ENCODE results near the gene ADAP2. TPM values are rescaled to one million over a fixed set of nuclear protein-coding genes. Genes with fewer than 3 reads are reported as not detected.
"Not testable (repeated sequence)": the region's sequence is repeated elsewhere in the genome, so short reads cannot be mapped to it uniquely, and the experiment has no call there.

Gene ADAP2
- total RNA-seq, 1 experiment from 2014 or later: 6.9 TPM

DNA sequence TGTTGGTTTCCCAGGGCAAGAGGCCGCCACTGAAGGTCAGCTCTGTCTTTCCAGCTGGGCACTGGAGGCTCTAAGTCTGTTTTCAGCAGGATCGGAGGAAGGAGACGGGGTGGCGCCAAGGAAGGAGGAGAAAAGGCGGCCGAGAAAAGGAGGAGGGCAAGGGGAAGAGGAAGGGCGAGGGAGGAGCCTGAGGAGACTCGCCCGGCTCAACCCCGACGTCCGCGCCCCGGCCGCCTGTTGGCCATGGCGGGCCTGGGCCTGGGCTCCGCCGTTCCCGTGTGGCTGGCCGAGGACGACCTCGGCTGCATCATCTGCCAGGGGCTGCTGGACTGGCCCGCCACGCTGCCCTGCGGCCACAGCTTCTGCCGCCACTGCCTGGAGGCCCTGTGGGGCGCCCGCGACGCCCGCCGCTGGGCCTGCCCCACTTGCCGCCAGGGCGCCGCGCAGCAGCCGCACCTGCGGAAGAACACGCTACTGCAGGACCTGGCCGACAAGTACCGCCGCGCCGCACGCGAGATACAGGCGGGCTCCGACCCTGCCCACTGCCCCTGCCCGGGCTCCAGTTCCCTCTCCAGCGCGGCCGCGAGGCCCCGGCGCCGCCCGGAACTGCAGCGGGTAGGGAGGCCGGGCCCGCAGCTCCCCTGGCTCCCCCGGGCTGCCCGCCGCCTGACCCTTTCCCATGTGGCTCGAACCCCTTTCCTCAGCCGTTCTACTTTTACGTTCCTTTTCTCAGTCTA, 49.3 kb downstream of the ADAP2 start, which contains the start of gene RNF135:
RNF135 (plus strand) TSS at position 209 of the 737 bp plus-strand sequence; CDS start at position 244, 35 bp downstream.
- peak; percentile 91 for DNase-seq (ENCODE audit: low read depth)

DNA sequence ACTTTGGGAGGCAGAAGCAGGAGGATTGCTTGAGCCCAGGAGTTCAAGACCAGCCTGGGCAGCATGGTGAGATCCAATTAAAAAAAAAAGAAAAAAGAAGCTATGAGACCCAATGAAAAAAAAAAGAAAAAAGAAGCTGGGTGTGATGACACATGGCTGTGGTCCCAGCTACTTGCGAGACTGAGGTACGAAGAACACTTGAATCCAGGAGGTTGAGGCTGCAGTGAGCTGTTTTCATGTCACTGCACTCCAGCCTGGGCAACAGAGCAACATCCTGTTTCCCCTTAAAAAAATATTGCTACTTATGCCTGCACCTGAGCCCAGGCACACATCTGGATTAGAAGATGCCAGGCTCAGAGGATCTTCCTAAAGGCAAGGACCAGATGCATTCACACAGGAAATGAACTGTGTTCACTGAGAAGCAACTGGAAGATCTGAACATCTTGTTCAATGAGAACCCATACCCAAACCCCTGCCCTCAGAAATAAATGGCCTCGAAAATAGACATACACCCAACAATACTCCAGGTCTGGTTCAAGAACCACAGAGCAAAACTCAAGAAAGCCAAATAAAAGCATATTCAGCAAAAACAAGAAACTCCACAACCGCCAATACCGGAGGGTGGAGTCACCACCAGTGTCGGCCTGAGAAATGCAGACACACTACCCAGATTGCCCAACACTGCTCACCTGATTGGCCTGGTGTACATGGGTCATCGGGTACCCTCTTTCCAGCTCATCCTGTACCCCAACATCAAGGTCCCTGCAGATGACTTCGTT, 53.5 kb downstream of the ADAP2 start:
- no peak for DNase-seq (ENCODE audit: low read depth)

DNA sequence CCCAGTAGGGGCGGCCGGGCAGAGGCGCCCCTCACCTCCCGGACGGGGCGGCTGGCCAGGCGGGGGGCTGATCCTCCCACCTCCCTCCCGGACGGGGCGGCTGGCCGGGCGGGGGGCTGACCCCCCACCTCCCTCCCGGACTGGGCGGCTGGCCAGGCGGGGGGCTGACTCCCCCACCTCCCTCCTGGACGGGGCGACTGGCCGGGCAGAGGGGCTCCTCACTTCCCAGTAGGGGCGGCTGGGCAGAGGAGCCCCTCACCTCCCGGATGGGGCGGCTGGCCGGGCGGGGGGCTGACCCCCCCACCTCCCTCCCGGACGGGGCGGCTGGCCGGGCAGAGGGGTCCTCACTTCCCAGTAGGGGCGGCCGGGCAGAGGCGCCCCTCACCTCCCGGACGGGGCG, 58.2 kb downstream of the ADAP2 start:
- not testable (repeated sequence) for DNase-seq (ENCODE audit: low read depth)

DNA sequence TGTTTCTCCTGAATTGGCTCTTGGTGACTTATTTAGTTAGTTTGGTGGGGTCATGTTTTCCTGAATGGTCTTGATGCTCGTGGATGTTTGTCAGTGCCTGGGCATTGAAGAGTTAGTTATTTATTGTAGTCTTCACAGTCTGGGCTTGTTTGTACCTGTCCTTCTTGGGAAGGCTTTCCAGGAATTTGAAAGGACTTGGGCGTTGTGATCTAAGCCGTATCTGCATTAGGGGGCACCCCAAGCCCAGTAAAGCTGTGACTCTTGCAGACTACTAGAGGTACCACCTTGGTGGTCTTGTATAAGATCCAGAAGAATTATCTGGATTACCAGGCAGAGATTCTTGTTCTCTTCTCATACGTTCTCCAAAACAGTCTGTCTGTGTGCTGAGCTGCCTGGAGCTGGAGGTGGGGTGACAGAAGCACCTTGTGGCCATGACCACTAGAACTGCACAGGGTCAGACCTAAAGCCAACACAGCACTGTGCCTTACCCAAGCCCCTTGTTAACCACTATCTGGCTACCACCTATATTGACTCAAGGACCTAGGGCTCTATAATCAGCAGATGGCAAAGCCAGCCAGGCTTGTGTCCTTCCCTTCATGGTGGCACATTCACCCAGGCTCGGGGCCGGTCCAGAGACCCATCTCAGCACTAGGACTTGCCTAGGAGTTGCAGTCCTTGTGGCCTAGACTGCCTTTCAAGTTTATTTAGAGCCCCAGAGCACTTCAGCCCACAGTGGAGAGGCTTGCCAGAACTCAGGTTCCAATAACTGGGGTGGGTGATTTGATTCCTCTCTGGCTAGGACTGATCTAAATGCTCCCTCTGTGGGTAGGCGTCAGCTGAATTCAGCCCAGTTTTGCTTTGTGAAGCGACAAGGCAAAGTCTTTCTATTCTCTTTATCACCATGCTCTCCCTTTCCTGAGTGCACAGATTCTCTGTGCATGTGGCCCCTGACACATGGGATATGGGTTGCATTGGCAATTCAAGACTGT, 60.1 kb downstream of the ADAP2 start:
- no peak for DNase-seq (ENCODE audit: low read depth)

DNA sequence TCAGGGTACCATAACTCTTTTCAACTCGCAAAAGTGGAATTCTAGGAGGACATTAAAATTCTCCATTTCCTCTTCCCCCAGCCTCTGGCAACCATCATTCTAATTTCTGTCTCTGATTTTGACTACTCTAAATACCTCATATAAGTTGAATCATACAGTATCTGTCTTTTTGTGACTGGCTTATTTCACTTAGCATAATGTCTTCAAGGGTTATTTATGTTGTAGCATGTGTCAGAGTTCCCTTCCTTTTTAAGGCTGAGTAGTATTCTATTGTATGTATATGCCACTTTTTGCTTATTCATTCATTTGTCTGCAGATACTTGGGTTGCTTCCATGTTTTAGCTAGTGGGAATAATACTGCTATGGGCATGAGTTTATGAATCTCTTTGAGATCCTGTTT, 61.1 kb downstream of the ADAP2 start:
- DNase-seq (ENCODE audit: low read depth): no peak

DNA sequence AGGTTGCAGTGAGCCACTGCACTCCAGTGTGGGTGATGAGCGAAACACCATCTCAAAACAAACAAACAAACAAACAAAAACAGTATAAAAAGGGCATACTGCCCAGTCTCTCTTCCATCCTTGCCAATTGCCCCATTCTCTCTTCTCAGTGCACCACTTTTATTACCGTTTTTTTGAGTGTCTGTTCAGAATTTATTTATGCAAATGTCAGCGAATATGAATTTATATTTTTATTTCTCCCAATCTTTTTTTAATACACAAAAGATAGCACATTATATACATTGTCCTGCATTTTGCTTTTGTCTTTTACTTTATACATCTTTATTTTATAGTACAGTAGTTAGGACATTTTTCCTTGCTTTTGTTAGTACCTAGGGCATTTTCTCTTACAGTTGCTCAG, 68.7 kb downstream of the ADAP2 start:
- no peak for DNase-seq (ENCODE audit: low read depth)

DNA sequence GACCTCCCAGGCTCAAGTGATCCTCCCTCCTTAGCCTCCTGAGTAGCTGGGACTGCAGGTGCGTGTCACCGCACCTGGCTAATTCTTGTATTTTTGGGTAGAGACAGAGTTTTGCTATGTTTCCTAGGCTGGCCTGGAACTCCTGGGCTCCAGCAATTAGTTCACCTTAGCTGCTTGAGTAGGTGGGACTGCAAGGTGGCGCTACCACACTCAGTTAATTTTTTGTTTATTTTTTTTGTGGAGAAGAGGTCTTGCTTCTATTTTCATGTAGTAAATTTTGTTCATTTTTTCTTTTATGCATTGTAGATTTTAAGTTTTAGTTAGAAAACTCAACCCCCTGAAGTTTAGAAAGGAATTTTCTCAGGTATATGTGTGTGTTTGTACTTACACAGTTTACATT, 70.8 kb downstream of the ADAP2 start:
- no peak for DNase-seq (ENCODE audit: low read depth)

DNA sequence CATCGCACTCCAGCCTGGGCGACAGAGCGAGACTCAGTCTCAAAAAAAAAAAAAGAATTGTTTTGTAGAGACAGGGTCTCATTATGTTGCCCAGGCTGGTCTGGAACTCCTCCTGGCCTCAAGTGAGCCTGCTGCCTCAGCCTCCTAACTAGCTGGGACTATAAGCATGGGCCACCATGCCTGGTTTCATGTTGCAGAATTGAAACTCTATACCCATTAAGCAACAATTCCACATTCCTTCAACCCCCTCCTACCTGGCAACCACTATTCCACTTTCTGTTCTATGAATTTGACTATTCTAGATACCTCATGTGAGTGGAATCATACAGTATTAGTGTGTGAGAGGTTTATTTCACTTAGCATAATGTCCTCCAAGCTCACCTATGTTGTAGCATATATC, 73.6 kb downstream of the ADAP2 start:
- no peak for DNase-seq (ENCODE audit: low read depth)

DNA sequence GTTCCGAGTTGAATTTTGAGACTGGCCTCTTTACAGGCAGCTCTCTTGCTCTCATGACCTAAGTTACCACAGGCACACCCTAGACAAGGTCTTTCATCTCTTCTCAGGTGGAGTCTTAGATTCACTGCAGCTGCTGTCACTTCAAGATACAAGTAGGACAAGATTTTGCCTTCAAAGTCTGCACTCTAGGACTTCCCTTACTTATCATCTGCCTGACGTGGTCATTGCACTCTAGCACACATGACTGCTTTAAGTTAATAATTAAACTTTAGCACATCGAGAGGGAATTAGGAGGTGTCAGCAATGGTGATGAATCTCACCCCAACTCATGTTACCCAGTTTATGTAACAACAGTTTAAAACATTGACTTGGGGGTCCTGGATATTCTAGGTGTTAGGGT, 74.7 kb downstream of the ADAP2 start:
- DNase-seq (ENCODE audit: low read depth): no peak

DNA sequence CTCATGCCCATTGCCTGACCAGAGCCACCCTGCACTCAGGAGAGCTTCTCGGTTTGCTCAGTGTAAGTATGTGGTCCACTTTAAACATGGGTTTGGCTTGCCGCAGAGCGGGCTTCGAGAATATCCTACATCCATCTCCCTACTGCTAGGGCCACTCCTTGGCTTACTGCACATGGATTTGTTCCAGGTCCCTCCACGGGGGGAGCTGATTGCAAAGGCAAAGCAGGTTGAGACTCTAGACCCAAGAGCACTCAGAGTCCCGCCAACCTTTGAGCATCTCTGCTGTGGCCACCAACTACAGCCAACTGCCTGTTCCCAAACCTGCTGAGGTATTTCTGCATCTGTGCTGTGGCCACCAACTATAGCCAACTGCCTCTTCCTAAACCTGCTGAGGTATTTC, 75.5 kb downstream of the ADAP2 start:
- DNase-seq (ENCODE audit: low read depth): no peak

DNA sequence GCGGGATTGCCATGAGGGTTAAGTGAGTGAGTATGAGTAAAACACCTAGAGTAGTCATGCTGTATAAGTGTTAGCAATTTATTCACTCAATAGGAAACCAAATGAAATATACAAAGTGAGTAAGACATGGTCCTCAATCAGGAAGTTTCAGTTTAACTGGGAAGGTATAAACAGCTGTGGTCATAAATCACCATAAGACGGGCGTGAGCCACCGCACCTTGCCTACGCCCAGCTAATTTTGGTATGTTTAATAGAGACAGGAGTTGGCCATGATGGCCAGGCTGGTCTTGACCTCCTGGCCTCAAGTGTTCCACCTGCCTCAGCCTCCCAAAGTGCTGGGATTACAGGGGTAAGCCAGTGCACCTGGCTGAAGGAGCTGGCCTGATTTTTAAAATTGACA, 76.1 kb downstream of the ADAP2 start:
- no peak for DNase-seq (ENCODE audit: low read depth)

DNA sequence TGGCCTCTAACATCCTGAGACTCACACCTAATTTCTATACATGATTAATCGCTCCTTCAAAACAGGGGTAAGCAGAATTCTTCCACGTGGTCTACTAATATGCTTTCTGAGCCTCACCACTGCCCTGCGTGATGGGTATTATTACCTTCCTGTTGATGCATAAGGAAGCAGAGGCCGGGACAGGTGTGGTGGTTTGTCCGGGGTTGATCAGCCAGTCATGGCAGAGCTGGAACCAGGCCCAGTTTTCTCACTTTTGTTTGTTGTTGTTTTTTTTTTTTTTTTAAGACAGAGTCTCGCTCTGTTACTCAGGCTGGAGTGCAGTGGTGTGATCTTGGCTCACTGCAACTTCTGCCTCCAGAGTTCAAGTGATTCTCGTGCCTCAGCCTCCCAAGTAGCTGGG, 80.3 kb downstream of the ADAP2 start:
- no peak for DNase-seq (ENCODE audit: low read depth)

DNA sequence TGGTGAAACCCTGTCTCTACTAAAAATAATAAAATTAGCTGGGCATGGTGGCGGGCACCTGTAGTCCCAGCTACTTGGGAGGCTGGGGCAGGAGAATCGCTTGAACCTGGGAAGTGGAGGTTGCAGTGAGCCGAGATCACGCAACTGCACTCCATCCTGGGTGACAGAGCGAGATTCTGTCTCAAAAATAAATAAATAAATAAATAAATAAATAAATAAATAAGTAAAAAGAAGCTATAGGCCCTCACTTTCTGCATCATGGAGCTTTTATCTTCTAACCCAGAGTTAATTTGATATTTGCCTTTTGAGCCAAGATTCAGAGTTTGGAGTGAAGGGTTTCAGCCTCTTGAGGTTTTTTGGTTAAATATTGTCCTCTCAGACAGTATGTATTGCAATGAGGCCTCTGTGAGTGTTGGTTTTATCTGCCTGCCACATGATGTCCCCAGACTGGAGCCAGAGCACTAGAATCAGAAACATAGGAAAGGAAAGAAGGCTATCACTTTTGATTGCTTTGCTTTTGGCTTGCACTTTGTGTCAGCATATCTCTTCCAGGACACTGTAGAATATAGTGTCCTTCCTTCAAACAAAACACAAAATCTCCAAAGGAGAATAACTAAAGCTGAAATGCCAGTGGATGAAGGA, 81.6 kb downstream of the ADAP2 start:
- no peak for DNase-seq (ENCODE audit: low read depth)

DNA sequence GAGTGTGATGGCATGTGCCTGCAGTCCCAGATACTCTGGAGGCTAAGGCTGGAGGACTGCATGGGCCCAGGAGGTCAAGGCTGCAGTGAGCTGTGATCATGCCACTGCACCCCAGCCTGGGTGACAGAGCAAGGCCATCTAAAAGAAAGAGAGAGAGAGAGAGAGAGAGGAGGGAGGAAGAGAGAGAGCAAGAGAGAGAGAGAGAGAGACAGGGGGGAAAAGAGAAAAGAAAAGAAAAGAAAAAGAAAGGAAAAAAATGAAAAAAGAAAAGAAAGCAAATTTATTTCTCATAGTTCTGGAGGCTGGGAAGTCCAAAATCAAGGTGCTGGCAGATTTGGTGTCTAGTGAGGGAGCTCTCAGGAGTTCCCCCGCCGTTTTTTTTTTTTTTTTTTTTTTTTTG, 82.4 kb downstream of the ADAP2 start:
- DNase-seq (ENCODE audit: low read depth): no peak

DNA sequence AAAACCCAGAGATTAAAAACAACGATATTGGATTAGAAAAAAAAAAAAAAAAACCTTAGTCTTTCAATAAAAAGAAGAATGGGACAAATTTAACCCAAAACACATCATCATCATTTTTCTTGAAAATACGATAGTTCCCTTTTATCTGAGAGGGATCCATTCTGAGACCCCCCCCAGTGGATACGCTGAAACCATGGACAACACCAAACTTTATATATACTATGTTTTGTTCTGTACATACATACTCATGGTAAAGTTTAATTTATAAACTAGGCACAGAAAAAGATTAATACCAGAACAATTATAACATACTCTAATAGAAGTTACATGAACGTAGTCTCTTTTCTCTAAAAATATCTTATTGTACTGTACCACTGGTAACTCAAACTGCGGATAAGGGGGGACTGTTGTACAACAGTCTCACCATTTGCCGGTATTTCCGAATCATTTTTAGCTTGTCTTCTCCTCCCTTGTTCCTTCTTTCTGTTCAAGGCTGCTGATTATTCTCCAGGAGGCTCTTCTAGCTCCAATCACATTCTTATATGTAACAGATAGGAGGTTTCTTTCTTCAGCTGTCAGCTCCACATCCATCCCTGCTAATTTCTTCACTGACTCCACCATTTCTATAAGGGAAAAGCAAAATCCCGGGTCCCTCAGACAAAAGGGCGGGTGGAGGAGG, 86.1 kb downstream of the ADAP2 start:
- DNase-seq (ENCODE audit: low read depth): no peak

DNA sequence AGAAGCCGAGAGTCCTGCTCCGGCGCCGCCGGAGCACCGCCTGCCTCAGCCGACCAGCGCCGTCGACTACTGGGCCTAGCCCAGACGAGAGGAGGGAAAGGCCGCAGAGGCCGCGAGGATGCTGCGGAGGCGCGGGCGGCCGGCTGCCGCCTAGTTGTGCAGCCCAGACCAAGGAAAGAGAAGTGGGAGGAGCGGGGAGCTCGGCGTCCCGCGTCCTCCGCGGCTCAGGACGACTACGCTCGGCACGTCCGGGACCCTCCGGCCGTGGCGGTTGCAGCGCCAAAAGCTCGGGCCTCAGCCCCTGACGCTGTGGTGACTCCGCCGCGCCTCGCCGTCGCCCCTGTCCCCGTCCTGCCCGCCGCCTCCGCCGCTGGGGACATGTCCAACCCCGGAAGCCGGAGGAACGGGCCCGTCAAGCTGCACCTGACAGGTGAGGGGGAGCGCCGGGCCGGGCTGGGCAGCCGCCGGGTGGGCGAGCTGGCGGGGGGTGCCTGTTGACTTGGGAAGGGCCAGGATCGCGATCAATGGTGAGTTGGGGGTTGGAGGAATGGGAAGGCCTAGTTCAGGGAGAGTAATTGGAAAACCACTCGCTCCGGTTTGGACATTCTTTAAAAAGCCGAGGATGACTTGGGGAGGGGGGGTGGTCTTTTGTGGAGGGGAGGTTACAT, 86.8 kb downstream of the ADAP2 start:
- DNase-seq (ENCODE audit: low read depth): peak; percentile 38
